Middle frontal gyrus (tissue), 1 donor: ENCODE measurements around the gene EFCAB5.
A peak's percentile ranks its signal among the peaks of the same experiment; 100 is the strongest.
"Not testable (repeated sequence)": the region's sequence is repeated elsewhere in the genome, so short reads cannot be mapped to it uniquely, and the experiment has no call there.

Experiments
- DNase-seq: peaks from one replicate; pipeline ENCODE4 v3.0.0-alpha.2; 2015; ENCODE audit warnings: low spot score; ENCODE audit errors: extremely low spot score

The EFCAB5 gene

DNA sequence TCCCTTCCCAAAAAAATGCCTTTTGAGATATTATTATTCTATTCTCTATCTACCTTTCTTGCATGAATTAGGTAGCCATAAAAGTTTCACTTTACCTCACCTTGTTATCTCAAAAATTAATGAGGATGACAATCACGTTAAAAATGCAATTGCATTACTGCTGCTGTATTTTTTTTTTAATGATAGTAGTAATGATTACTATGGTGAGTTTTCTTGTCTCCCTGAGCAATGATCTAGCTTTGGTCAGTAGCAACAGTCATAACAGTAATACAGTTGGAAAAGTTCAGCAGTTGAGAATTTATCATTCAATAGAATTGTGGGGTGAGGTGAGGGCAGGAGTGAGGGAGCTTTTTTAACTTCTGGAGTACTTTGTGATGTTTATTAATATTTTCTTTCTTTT is at the start of gene EFCAB5:
EFCAB5 (plus strand) TSS at position 301 of the 400 bp plus-strand sequence. CDS start 163 bp downstream, outside the sequence.
- no peak for DNase-seq

GRCh38 chr17:29892201-29892600 is 49.2 kb upstream of the EFCAB5 start:
- DNase-seq = no peak

DNA sequence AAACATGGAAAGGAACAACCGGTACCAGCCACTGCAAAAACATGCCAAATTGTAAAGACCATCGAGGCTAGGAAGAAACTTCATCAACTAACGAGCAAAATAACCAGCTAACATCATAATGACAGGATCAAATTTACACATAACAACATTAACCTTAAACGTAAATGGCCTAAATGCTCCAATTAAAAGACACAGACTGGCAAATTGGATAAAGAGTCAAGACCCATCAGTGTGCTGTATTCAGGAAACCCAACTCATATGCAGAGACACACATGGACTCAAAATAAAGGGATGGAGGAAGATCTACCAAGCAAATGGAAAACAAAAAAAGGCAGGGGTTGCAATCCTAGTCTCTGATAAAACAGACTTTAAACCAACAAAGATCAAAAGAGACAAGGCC is 44.3 kb upstream of the EFCAB5 start:
- DNase-seq = not testable (repeated sequence)

GRCh38 chr17:29903471-29903870 is 38.0 kb upstream of the EFCAB5 start:
- no peak for DNase-seq

DNA sequence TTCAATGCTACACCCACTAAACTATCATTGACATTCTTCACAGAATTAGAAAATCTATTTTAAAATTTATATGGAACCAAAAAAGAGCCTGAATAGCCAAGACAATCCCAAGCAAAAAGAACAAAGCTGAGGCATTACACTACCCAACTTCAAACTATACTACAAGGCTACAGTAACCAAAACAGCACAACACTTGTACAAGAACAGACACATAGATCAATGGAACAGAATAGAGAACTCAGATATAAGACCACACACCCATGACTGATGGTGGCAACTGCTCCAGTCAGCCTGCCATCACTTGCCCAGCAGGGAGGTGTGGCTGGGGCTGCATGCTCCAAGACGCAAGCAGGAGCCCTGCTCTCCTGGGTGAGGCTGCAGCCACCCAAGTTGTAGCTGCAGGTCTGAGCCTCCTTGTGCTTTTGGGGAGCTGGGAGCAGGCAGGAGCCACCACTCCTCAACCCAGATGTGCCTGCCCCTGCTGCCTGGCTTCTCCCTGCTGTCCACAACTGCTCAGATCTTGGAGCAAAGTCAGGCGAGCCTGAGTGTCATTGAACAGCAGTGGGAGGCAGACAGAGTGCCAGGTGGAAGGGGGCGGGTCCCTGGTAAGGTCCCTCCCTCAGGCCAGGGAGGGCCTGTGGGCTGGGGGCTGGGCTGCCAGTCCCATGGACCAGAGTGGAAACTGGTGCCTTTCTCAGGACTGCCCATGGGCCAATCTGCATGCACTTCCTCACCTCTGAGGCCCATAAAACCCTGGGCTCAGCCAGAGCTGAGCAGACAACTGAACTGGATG is 36.2 kb upstream of the EFCAB5 start:
- no peak for DNase-seq

- DNase-seq = no peak
Measured at GRCh38 chr17:29905879-29906167, 35.6 kb upstream of the EFCAB5 start.

DNA sequence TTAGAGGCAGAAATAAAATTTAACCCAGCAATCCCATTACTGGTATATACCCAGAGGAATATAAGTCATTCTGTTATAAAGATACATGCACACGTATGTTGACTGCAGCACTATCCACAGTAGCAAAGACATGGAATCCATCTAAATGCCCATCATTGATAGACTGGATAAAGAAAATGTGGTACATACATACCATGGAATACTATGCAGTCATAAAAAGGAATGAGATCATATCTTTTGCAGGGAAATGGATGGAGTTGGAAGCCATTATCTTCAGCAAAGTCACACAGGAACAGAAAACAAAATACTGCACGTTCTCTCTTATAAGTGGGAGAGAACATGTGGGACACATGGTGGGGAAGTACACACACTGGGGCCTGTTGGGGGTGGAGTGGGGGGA is 34.5 kb upstream of the EFCAB5 start:
- DNase-seq = no peak

DNA sequence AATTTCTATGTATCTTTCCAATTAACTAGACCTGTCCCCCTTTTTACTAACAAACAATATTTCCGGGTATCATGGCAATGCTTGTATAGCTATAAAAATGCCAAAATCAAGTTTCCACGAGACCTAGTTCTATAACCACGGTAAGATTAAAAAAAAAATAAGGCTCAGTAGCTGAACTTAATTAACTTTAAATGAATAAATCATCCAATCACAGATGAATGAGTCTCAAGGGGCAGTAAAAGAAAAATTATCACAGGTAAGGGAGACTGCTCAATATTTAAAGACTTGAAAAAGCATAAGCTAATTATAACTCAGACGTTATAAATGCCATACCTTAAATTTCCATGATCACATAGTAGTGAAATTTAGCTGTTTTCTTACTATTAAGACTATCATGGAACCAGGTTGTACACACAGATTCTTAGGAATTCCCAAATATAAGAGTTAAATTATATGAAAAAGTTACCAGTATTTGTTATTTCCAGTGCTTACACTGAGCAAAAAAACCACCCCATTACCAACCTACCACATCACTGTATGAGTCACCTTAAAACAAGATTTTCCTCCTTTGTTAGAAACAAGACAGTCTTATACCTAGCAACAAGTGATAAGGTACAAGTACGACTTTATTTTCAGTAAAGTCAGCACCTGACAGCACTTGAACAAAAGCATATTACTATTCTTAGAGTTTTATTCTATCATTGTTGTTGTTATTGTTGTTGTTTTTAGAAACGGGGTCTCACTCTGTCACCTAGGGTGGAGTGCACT is 32.0 kb upstream of the EFCAB5 start:
- no peak for DNase-seq

DNA sequence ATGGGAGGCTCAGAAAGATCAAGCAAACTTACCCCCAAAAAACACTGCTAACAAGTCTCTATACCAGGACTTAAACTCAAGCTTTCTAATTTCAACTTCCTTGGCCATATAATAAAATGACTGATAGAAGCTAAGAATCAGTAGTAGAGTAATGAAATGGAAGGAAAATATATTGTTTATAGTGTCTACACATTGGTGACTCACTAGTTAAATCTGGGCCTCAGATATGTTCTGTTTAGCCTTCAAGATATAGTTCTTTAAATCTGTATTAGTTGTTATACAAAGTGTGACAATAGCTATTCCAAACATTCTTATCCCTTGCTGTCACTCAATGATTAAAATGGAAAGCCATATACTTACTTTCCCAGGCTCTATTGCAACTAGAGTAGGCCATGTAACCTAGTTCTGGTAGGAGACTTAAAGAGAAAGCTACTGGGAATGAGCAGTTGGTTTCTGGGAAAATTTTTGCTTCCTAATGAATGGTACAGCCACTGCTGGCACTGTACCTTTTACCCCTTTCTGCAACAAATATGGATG is 29.7 kb upstream of the EFCAB5 start:
- no peak for DNase-seq

- no peak for DNase-seq
Measured at GRCh38 chr17:29914819-29915537, 26.5 kb upstream of the EFCAB5 start.

GRCh38 chr17:29918016-29918415 is 23.4 kb upstream of the EFCAB5 start:
- DNase-seq = no peak

DNA sequence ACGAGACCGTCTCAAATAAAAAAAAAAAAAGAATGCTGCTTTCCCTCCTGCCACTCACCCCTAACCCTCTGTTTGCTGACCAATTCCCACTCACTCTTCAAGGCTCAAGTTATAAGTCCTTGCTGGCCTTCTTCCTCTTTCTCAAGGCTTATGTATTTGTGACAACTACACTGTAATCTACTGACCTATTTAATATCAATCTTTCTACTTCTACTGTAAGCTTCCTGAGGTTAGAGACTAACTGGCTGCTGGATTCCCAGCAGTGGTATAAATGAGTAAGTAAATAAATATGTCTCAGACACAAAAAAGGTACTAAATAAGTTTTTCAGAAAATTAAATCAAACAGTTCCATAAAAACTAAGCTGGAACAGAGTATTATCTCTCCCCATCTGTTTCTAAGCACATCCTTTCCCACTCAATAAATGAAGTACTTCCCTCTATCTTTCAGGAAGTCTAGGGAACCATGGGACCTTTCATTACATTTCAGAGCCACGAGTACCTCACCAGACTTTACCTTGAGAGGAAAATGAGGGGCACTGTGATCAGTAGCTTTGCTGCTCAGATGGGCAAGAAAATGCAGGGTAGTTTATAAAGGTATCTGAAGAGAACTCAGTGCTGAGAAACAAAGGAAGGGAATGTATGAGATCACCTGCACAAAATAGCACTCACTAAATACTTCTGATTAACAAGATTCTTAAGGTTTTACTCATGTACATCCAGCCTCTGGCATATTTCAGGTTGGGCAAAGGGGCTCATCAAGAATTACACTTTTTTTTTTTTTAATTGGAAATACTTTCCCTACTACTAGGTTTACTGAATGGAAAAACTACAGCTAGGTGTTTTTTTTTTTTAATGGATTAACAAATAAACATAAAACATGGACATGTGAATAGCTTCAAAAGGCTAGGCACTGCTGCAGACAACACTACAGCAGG is 22.2 kb upstream of the EFCAB5 start:
- no peak for DNase-seq

DNA sequence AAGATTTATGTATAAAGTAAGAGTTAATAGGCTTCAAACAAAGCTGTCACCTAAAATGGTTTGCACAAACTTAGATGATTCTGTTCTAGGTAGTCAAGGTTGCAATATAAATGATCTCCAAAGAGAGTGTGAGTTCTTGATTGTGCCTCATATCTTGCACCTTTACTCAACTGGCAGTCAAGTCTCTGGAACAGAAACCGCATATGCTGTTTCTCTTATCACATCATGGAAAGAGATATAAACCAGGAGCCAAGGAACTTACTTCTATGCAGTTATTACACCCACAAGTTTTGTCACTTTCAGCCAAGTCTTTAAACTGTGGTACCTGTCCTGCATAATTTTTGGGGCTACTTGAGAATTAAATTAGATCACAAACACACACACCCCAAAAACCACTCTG is 16.6 kb upstream of the EFCAB5 start:
- no peak for DNase-seq

DNA sequence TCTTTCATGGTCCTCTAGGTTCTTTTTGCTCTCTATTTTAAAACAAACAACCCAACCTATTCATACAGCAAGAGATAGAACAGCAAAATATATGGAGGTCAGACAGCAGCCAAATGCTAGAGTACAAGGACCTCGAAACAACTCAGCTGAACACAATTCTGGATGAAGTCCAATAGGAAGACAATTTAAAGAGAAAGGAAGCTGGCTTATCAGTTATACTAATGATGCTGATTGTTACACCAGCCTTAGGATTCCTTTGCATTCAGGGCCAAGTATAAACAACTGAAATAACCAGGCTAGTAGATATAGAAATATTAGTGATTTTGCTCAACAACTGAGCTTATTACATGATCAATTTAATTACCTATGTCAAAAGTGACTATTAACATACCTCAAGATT is 13.9 kb upstream of the EFCAB5 start:
- DNase-seq = no peak

DNA sequence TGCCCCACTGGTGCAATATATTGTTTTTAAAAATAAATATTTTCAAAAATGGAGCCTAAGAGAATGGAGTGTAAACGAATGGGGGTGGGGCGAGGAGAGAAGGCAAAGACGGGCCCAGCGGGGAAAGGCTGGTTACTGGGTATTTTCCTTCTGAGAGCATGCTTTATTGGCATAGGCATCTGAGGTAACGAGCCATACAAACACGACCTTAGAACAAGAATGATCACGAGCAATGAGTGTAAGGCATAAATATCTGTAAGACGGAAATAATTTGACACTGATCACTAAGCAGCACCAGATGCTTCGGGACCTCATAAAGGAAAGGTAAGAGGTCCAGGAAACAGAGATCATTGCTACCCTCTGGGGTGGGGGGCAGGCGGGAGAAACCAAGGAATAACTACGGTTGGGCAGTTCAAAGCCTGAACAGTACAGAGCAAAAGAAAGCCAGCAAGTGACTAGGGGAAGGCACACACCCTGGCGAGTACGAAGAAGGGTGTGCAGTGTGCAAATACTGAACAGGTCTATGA is 12.4 kb upstream of the EFCAB5 start:
- no peak for DNase-seq

DNA sequence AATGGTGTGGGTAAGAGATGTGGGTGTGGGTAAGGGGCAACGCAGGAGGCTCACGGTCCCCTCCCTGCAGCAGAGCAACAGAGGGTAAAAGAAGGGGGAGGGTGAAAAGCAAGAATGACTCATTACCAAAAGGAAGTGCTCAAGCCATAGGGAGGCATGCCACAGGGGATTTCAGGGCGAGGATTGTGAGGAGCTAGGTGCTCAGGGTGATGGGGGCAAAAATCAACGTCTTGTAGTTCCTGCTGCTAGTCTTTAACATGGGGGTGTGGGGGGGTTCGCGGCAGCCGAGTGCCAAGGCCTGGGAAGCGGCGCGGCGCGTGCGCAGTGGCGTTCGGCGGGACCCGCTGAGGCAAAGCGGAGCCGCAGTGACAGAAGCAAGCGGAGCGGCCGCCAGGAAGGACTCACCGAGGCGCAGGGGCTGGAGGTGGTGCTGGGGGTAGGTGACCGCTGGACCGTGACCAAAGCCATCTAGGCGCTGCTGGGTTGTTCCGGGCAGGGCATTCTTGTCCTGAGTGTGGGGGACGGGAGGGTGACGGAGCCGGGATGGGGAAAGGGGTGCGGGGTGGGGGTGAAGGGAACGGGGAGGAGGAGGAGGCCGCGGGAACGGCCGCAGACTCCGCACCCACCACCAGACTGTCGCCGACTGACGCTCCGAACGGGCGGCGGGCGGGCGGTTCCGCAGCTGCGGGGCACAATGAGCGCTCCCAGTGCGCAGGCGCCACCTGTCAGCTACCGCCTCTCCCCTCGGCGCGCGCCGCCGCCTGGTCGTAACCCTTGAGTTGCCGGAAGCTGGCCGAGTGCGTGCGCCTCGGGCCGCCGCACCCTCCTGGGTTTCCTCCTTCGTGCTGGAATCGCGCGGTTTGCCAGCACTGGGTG is 11.7 kb upstream of the EFCAB5 start, which contains the start of gene SSH2:
SSH2 (minus strand) TSS at position 696 of the 876 bp plus-strand sequence; CDS start at position 468, 228 bp downstream.
- peak; percentile 88 for DNase-seq

- DNase-seq = no peak
Measured at GRCh38 chr17:29930409-29931010, 10.9 kb upstream of the EFCAB5 start.

GRCh38 chr17:29931231-29931932 is 10.1 kb upstream of the EFCAB5 start:
- peak; percentile 76 for DNase-seq
